Keratinocyte (primary cell): ENCODE data around the gene AP4S1. TPM values are rescaled to one million over a fixed set of nuclear protein-coding genes. Genes with fewer than 3 reads are reported as not detected.
"Not testable (repeated sequence)": the region's sequence is repeated elsewhere in the genome, so short reads cannot be mapped to it uniquely, and the experiment has no call there.

Experiments used
- DNase-seq: peaks from one replicate; pipeline ENCODE4 v3.0.0-alpha.2; 2011; ENCODE audit warnings: low read depth, missing footprints, low spot score
- FAIRE-seq: peaks from 2 replicates; lab custom pipeline; 2011; peaks lifted over from hg19 to GRCh38; lab: Jason Lieb, UNC
- H2AFZ ChIP-seq: 2 replicates; pipeline ENCODE4 v1.6.0; 2012; ENCODE audit warnings: low read length, control low read depth, inconsistent platforms; ENCODE audit not compliant: control insufficient read depth
- H3K27ac ChIP-seq: 2 replicates; pipeline ENCODE4 v1.5.1; 2011; ENCODE audit warnings: low read length; ENCODE audit not compliant: control insufficient read depth, insufficient read depth
- H3K27me3 ChIP-seq: 3 replicates; pipeline ENCODE4 v1.6.0; 2011; ENCODE audit warnings: low read length; ENCODE audit not compliant: control insufficient read depth, insufficient read depth; ENCODE audit errors: extremely low read depth
- H3K36me3 ChIP-seq, 2 experiments: 2 replicates in 1 of 2; 3 replicates in 1 of 2; pipeline ENCODE4 v1.5.1; 2011; ENCODE audit warnings: low read length in 2 of 2, mild to moderate bottlenecking in 1 of 2; ENCODE audit not compliant: control insufficient read depth in 2 of 2, insufficient read depth in 2 of 2; ENCODE audit errors: extremely low read depth in 1 of 2
- H3K4me1 ChIP-seq: 3 replicates; pipeline ENCODE4 v1.5.1; 2011; ENCODE audit warnings: low read length; ENCODE audit not compliant: control insufficient read depth, insufficient read depth; ENCODE audit errors: extremely low read depth
- H3K4me2 ChIP-seq: 3 replicates; pipeline ENCODE4 v1.6.0; 2011; ENCODE audit warnings: low read depth, low read length; ENCODE audit not compliant: control insufficient read depth, insufficient read depth; ENCODE audit errors: extremely low read depth
- H3K4me3 ChIP-seq, 3 experiments: fragments of 200-600 bp in 1 of 3; sonication (generic) in 1 of 3; 2 replicates in 2 of 3; 3 replicates in 1 of 3; pipeline ENCODE4 v1.5.1; 2011 to 2016; ENCODE audit warnings: low read length in 3 of 3, mild to moderate bottlenecking in 3 of 3, control low read depth in 2 of 3, inconsistent platforms in 1 of 3, low read depth in 1 of 3, mixed read lengths in 1 of 3, mixed run types in 1 of 3, moderate library complexity in 1 of 3; ENCODE audit not compliant: control insufficient read depth in 2 of 3, insufficient read depth in 2 of 3; ENCODE audit errors: extremely low read depth in 1 of 3
- H3K79me2 ChIP-seq: 2 replicates; pipeline ENCODE4 v1.6.0; 2012; ENCODE audit warnings: low read length; ENCODE audit not compliant: control insufficient read depth, insufficient read depth
- H3K9ac ChIP-seq: 3 replicates; pipeline ENCODE4 v1.6.0; 2011; ENCODE audit warnings: low read length; ENCODE audit not compliant: control insufficient read depth, insufficient read depth; ENCODE audit errors: extremely low read depth
- H3K9me1 ChIP-seq: 3 replicates; pipeline ENCODE4 v1.6.0; 2011; ENCODE audit warnings: low read length; ENCODE audit not compliant: control insufficient read depth, insufficient read depth; ENCODE audit errors: extremely low read depth
- H3K9me3 ChIP-seq: 2 replicates; pipeline ENCODE4 v1.5.1; 2012; ENCODE audit warnings: low read depth, low read length; ENCODE audit not compliant: control insufficient read depth
- H4K20me1 ChIP-seq: 3 replicates; pipeline ENCODE4 v1.6.0; 2011; ENCODE audit warnings: low read length; ENCODE audit not compliant: control insufficient read depth, insufficient read depth; ENCODE audit errors: extremely low read depth
- CTCF ChIP-seq, 3 experiments: IDR thresholded peaks in 1 of 3; conservative IDR thresholded peaks in 1 of 3; optimal IDR thresholded peaks in 1 of 3; 2 replicates in 2 of 3; 3 replicates in 1 of 3; pipeline versions ENCODE3 to v1.5.1; 2011; ENCODE audit warnings: low read length in 3 of 3, mild to moderate bottlenecking in 3 of 3, moderate library complexity in 2 of 3, control low read depth in 1 of 3, inconsistent platforms in 1 of 3; ENCODE audit not compliant: insufficient read depth in 2 of 3; ENCODE audit errors: extremely low read depth in 1 of 3
- EZH2 ChIP-seq: IDR thresholded peaks from one replicate; pipeline ENCODE4 v1.6.1; 2012; ENCODE audit warnings: inconsistent platforms, mild to moderate bottlenecking, low read length, moderate library complexity
- dilution Hi-C: fragments of 300-500 bp; cut with MboI; formaldehyde crosslinking; loops from one replicate; pipeline ENCODE4 v1.7.0; 2020; ENCODE audit warnings: low sequenced_read_pairs; ENCODE audit not compliant: extremely low pct_ligation_motif_present
- polyA plus RNA-seq, 5 experiments: library from polyadenylated mRNA; depleted of rRNA in 3 of 5; stranded (reverse) in 3 of 5; stranded (forward) in 1 of 5; unstranded in 1 of 5; fragments of >200 nt; gene quantifications; 1 replicate in 1 of 5; 2 replicates in 3 of 5; 3 replicates in 1 of 5; pipeline versions ENCODE4 v1.2.1 to v1.2.3, GENCODE V29; 2011 to 2012; ENCODE audit warnings: missing spikeins in 2 of 5, low read depth in 1 of 5, low replicate concordance in 1 of 5

The AP4S1 gene
- polyA plus RNA-seq, 1 donor (not counting 4 experiments of a cell fraction or from before 2014, with no cell fraction given): 6.2 TPM

DNA sequence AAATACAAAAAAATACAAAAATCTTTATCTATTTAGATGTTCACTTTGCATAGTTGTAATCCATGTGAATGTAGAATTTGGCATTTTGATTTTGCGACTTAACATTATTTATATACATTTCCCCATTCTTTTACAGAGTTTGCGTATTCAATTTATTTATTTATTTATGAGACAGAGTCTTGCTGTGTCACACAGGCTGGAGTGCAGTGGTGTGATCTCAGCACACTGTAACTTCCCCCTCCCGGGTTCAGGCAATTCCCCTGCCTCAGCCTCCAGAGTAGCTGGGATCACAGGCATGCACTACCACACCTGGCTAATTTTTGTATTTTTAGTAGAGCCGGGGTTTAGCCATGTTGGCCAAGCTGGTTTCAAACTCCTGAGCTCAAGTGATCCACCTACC, 26.1 kb downstream of the AP4S1 start:
- Histone ChIP-seq H3K4me1 (peaks cover 11% of the 10 kb centered on the region), H3K4me2 (no peak overlapping the region), H3K36me3 (no peaks in the 10 kb centered on the region), H3K27ac (no peak overlapping the region), H3K79me2 (no peaks in the 10 kb centered on the region), H3K4me3 (no peak overlapping the region), H4K20me1 (no peaks in the 10 kb centered on the region), H3K27me3 (no peaks in the 10 kb centered on the region), H3K9me1 (no peaks in the 10 kb centered on the region), H3K9ac (no peak overlapping the region), H2AFZ (no peak overlapping the region), H3K9me3 (no peaks in the 10 kb centered on the region)
- dilution Hi-C loops: no loop called here
- FAIRE-seq: no peak
- no peak for DNase-seq
- TF ChIP-seq CTCF (optimal IDR thresholded peaks at IDR 0.05 in 1 of 3, IDR thresholded peaks at IDR 0.05 in 1 of 3, conservative IDR thresholded peaks at IDR 0.05 in 1 of 3; ENCODE audit: extremely low read depth in 1 of 3, insufficient read depth in 2 of 3, low read length in 3 of 3): no peak

DNA sequence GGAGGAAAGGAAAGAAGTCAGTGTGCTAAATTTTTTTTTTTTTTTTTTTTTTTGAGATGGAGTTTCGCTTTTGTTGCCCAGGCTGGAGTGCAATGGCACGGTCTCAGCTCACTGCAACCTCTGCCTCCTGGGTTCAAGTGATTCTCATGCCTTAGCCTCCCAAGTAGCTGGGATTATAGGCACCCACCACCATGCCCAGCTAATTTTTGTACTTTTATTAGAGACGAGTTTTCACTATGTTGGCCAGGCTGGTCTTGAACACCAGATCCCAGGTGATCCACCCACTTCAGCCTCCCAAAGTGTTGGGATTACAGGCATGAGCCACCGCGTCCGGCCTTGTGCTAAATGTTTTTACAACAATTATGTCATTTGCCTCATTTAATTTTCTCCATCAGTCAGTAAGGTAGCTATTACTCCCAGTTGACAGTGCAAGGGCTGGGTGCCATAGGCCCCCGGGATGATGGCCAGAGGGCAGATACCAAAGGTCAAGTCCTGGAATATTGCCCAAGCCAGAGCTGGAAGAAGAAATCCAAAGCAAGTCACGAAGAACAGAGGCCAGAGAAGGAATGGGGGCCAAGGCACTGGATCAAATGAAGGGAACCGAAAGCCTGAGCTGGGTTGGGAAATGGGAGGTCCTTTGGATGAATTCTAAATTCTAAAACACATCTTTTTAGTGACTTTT, 27.6 kb downstream of the AP4S1 start:
- not testable (repeated sequence) for DNase-seq, H4K20me1 ChIP-seq

DNA sequence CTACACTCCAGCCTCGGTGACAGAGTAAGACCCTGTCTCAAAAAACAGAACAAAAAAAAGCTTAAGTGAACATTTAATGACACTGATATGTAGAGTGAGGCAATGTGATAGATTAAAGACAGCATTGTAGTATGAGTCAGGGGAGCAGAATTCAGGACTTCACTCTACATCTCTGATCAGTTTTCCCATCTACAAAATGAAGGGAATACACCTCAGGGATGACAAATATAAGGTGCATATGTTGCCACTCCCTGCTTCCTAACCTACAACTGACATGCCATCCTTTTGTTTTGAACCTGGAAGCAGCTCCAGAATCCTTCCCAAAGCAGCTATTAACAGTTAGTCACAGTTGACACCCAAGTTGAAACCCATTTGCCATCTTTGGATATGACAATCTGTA, 31.6 kb downstream of the AP4S1 start:
- TF ChIP-seq CTCF (optimal IDR thresholded peaks at IDR 0.05 in 1 of 3, IDR thresholded peaks at IDR 0.05 in 1 of 3, conservative IDR thresholded peaks at IDR 0.05 in 1 of 3; ENCODE audit: extremely low read depth in 1 of 3, insufficient read depth in 2 of 3, low read length in 3 of 3) (no peak), EZH2 (no peak)
- H3K27ac ChIP-seq: peak overlapping the region; percentile 97
- no peaks in the 10 kb centered on the region for H3K27me3 ChIP-seq
- FAIRE-seq (peak; percentile 75), DNase-seq (no peak)
- no peak overlapping the region for H3K4me3 ChIP-seq
- no peaks in the 10 kb centered on the region for H4K20me1 ChIP-seq
- H3K36me3 ChIP-seq: no peaks in the 10 kb centered on the region
- H3K4me2 ChIP-seq: peak overlapping the region; percentile 34
- H3K9ac ChIP-seq: no peak overlapping the region
- H2AFZ ChIP-seq: no peak overlapping the region
- dilution Hi-C loops: no loop called here
- H3K9me3 ChIP-seq: no peaks in the 10 kb centered on the region
- peaks cover 46% of the 10 kb centered on the region for H3K4me1 ChIP-seq
- no peaks in the 10 kb centered on the region for H3K9me1 ChIP-seq
- H3K79me2 ChIP-seq: no peaks in the 10 kb centered on the region

More for the DNA sequence above, 27.6 kb downstream of the AP4S1 start:
- H3K4me1 ChIP-seq: peaks cover 26% of the 10 kb centered on the region
- H3K79me2 ChIP-seq, FAIRE-seq, H3K4me3 ChIP-seq, H3K27ac ChIP-seq, H3K36me3 ChIP-seq, H3K9ac ChIP-seq, H3K9me3 ChIP-seq, H3K27me3 ChIP-seq, H2AFZ ChIP-seq, H3K4me2 ChIP-seq, H3K9me1 ChIP-seq, dilution Hi-C loops: not testable (repeated sequence)
